WI38 (cell line): ENCODE results near the gene ALMS1.

Source experiments
- H3K4me3 ChIP-seq: 2 replicates; pipeline ENCODE4 v1.5.1; 2011; ENCODE audit warnings: low read depth, mild to moderate bottlenecking, control low read depth, low read length
- CTCF ChIP-seq: IDR thresholded peaks from 2 replicates; pipeline ENCODE4 v1.5.1; 2012; ENCODE audit warnings: low read depth, mild to moderate bottlenecking, control low read depth, low read length

Gene ALMS1

GRCh38 chr2:73423913-73424312 is 38.3 kb downstream of the ALMS1 start:
- H3K4me3 ChIP-seq, result no peak overlapping the region
- no peak for TF ChIP-seq CTCF

GRCh38 chr2:73426176-73426575 is 40.5 kb downstream of the ALMS1 start:
- no peak overlapping the region for H3K4me3 ChIP-seq
- no peak for TF ChIP-seq CTCF

GRCh38 chr2:73436019-73436418 is 50.4 kb downstream of the ALMS1 start:
- no peak overlapping the region for H3K4me3 ChIP-seq
- no peak for TF ChIP-seq CTCF

GRCh38 chr2:73444202-73444601 is 58.6 kb downstream of the ALMS1 start:
- TF ChIP-seq CTCF, result no peak
- H3K4me3 ChIP-seq, result no peak overlapping the region

- TF ChIP-seq CTCF, result no peak
- no peak overlapping the region for H3K4me3 ChIP-seq
Observed at GRCh38 chr2:73448856-73449255, 63.2 kb downstream of the ALMS1 start.

GRCh38 chr2:73449404-73449803 is 63.8 kb downstream of the ALMS1 start:
- no peak overlapping the region for H3K4me3 ChIP-seq
- TF ChIP-seq CTCF, result no peak

GRCh38 chr2:73451263-73451972 is 65.8 kb downstream of the ALMS1 start:
- TF ChIP-seq CTCF, result no peak
- no peak overlapping the region for H3K4me3 ChIP-seq
